Activated T-helper 1 cell treated with anti-CD3 and anti-CD28 coated beads, Interleukin-12 subunit alpha, Interleukin-12 subunit beta, Interleukin-2, Interleukin-4 antibody, amounts not matched to agents 30 ng/mL and 10 ng/mL and 1 ng/mL, durations not matched to agents 14 hours and 24 hours and 36 hours (primary cell): ENCODE data around the gene DNM3. TPM values are rescaled to one million over a fixed set of nuclear protein-coding genes. Genes with fewer than 3 reads are reported as not detected.

ENCODE experiments used
- DNase-seq: peaks from one replicate; pipeline ENCODE4 v3.0.0; 2021; ENCODE audit warnings: low spot score
- H3K27ac Mint-ChIP-seq: one replicate; pipeline ENCODE4 v1.8.0; 2021; ENCODE audit warnings: mild to moderate bottlenecking, mixed read lengths
- H3K27me3 Mint-ChIP-seq: one replicate; pipeline ENCODE4 v1.8.0; 2022; ENCODE audit warnings: mild to moderate bottlenecking, moderate library complexity, mixed read lengths; ENCODE audit not compliant: insufficient read depth
- H3K36me3 Mint-ChIP-seq: one replicate; pipeline ENCODE4 v1.8.0; 2021; ENCODE audit warnings: low read depth, mixed read lengths
- H3K4me1 Mint-ChIP-seq: one replicate; pipeline ENCODE4 v1.8.0; 2021; ENCODE audit warnings: low read depth, mixed read lengths
- H3K4me3 Mint-ChIP-seq: one replicate; pipeline ENCODE4 v1.8.0; 2021; ENCODE audit warnings: mild to moderate bottlenecking, moderate library complexity, mixed read lengths
- H3K9me3 Mint-ChIP-seq: one replicate; pipeline ENCODE4 v1.8.0; 2021; ENCODE audit warnings: mixed read lengths
- intact Hi-C: fragments of 100-400 bp; cut with micrococcal nuclease; formaldehyde crosslinking; loops from one replicate; pipeline ENCODE4 v1.15.1; 2024
- total RNA-seq: library from RNA; stranded (reverse); gene quantifications from 2 replicates; pipeline ENCODE4 v1.2.3, GENCODE V29; 2022

The DNM3 gene
- total RNA-seq, 1 donor from 2014 or later = 0.62 TPM

GRCh38 chr1:172251486-172251885 is 410.2 kb downstream of the DNM3 start:
- H3K4me3 Mint-ChIP-seq = no peak overlapping the region
- H3K27ac Mint-ChIP-seq = no peak overlapping the region
- peaks cover 5% of the 10 kb centered on the region for H3K27me3 Mint-ChIP-seq
- H3K4me1 Mint-ChIP-seq = peaks cover 21% of the 10 kb centered on the region
- intact Hi-C loops = no loop called here
- DNase-seq = no peak
- peaks cover 19% of the 10 kb centered on the region for H3K9me3 Mint-ChIP-seq
- H3K36me3 Mint-ChIP-seq = peaks cover 10% of the 10 kb centered on the region

- Mint-ChIP-seq H3K4me1 (peaks cover 21% of the 10 kb centered on the region), H3K36me3 (peaks cover 9% of the 10 kb centered on the region), H3K27ac (no peak overlapping the region), H3K4me3 (no peak overlapping the region), H3K9me3 (peaks cover 24% of the 10 kb centered on the region), H3K27me3 (peaks cover 5% of the 10 kb centered on the region)
- DNase-seq = no peak
- intact Hi-C loops = no loop called here
Measured at GRCh38 chr1:172252321-172252720, 411.0 kb downstream of the DNM3 start.

GRCh38 chr1:172252958-172253357 is 411.7 kb downstream of the DNM3 start:
- Mint-ChIP-seq H3K9me3 (peaks cover 27% of the 10 kb centered on the region), H3K27me3 (peaks cover 5% of the 10 kb centered on the region), H3K4me3 (no peak overlapping the region), H3K27ac (no peak overlapping the region), H3K4me1 (peaks cover 21% of the 10 kb centered on the region), H3K36me3 (peaks cover 9% of the 10 kb centered on the region)
- no peak for DNase-seq
- intact Hi-C loops = no loop called here

GRCh38 chr1:172254521-172255222 is 413.4 kb downstream of the DNM3 start:
- Mint-ChIP-seq H3K9me3 (peaks cover 40% of the 10 kb centered on the region), H3K4me1 (peaks cover 28% of the 10 kb centered on the region), H3K27me3 (peaks cover 3% of the 10 kb centered on the region), H3K36me3 (peaks cover 9% of the 10 kb centered on the region), H3K4me3 (peak overlapping the region; percentile 15), H3K27ac (peak overlapping the region; percentile 86)
- intact Hi-C loops = loop anchor here (1.0 kb wide), 2 partner anchors 12 to 16 kb away; no protein-coding TSS in a partner anchor
- DNase-seq = no peak

GRCh38 chr1:172255223-172255560 is 413.9 kb downstream of the DNM3 start:
- H3K4me1 Mint-ChIP-seq = peaks cover 31% of the 10 kb centered on the region
- peak overlapping the region; percentile 86 for H3K27ac Mint-ChIP-seq
- peaks cover 43% of the 10 kb centered on the region for H3K9me3 Mint-ChIP-seq
- H3K4me3 Mint-ChIP-seq = peak overlapping the region; percentile 15
- intact Hi-C loops = loop anchor here (1.0 kb wide), 2 partner anchors 11 to 15 kb away; no protein-coding TSS in a partner anchor
- peaks cover 3% of the 10 kb centered on the region for H3K27me3 Mint-ChIP-seq
- DNase-seq = no peak
- H3K36me3 Mint-ChIP-seq = peaks cover 13% of the 10 kb centered on the region

- Mint-ChIP-seq H3K4me3 (no peak overlapping the region), H3K4me1 (peaks cover 41% of the 10 kb centered on the region), H3K27me3 (no peaks in the 10 kb centered on the region), H3K9me3 (peaks cover 30% of the 10 kb centered on the region), H3K36me3 (peaks cover 4% of the 10 kb centered on the region), H3K27ac (peak overlapping the region; percentile 14)
- intact Hi-C loops = loop anchor here (1.0 kb wide), 4 partner anchors 8 to 92 kb away; no protein-coding TSS in a partner anchor
- DNase-seq = no peak
Measured at GRCh38 chr1:172265905-172266304, 424.6 kb downstream of the DNM3 start.

GRCh38 chr1:172266528-172267174 is 425.4 kb downstream of the DNM3 start:
- intact Hi-C loops = loop anchor here (1.0 kb wide), 4 partner anchors 8 to 92 kb away; no protein-coding TSS in a partner anchor
- no peak for DNase-seq
- Mint-ChIP-seq H3K36me3 (no peaks in the 10 kb centered on the region), H3K27me3 (no peaks in the 10 kb centered on the region), H3K9me3 (peaks cover 23% of the 10 kb centered on the region), H3K4me1 (peaks cover 47% of the 10 kb centered on the region), H3K4me3 (no peak overlapping the region), H3K27ac (peak overlapping the region; percentile 49)

GRCh38 chr1:172268237-172268636 is 426.9 kb downstream of the DNM3 start:
- H3K4me1 Mint-ChIP-seq = peaks cover 51% of the 10 kb centered on the region
- peaks cover 13% of the 10 kb centered on the region for H3K9me3 Mint-ChIP-seq
- no peak overlapping the region for H3K4me3 Mint-ChIP-seq
- H3K27ac Mint-ChIP-seq = no peak overlapping the region
- H3K27me3 Mint-ChIP-seq = no peaks in the 10 kb centered on the region
- intact Hi-C loops = no loop called here
- H3K36me3 Mint-ChIP-seq = no peaks in the 10 kb centered on the region
- DNase-seq = no peak

- Mint-ChIP-seq H3K27ac (no peak overlapping the region), H3K36me3 (peaks cover under 1% of the 10 kb centered on the region), H3K4me1 (peaks cover 59% of the 10 kb centered on the region), H3K4me3 (no peak overlapping the region), H3K9me3 (peaks cover 6% of the 10 kb centered on the region), H3K27me3 (no peaks in the 10 kb centered on the region)
- intact Hi-C loops = no loop called here
- no peak for DNase-seq
Measured at GRCh38 chr1:172269084-172269483, 427.8 kb downstream of the DNM3 start.

- H3K9me3 Mint-ChIP-seq = peaks cover under 1% of the 10 kb centered on the region
- peaks cover 64% of the 10 kb centered on the region for H3K4me1 Mint-ChIP-seq
- peak overlapping the region; percentile 82 for H3K27ac Mint-ChIP-seq
- peaks cover 1% of the 10 kb centered on the region for H3K36me3 Mint-ChIP-seq
- intact Hi-C loops = loop anchor here (1.0 to 10.0 kb wide), 13 partner anchors 14 to 1888 kb away; partner anchors contain the start of genes FASLG, RABGAP1L and SUCO
- no peak for DNase-seq
- H3K4me3 Mint-ChIP-seq = peak overlapping the region; percentile 43
- H3K27me3 Mint-ChIP-seq = no peaks in the 10 kb centered on the region
Measured at GRCh38 chr1:172269644-172270043, 428.3 kb downstream of the DNM3 start.

GRCh38 chr1:172270605-172271004 is 429.3 kb downstream of the DNM3 start:
- intact Hi-C loops = loop anchor here (1.0 to 10.0 kb wide), 14 partner anchors 15 to 1887 kb away; partner anchors contain the start of genes FASLG, RABGAP1L and SUCO
- Mint-ChIP-seq H3K9me3 (no peaks in the 10 kb centered on the region), H3K27ac (peak overlapping the region; percentile 85), H3K27me3 (no peaks in the 10 kb centered on the region), H3K36me3 (peaks cover 1% of the 10 kb centered on the region), H3K4me1 (peaks cover 60% of the 10 kb centered on the region), H3K4me3 (peak overlapping the region; percentile 5)
- DNase-seq = no peak

- H3K4me3 Mint-ChIP-seq = no peak overlapping the region
- H3K27ac Mint-ChIP-seq = no peak overlapping the region
- H3K27me3 Mint-ChIP-seq = no peaks in the 10 kb centered on the region
- H3K4me1 Mint-ChIP-seq = peaks cover 47% of the 10 kb centered on the region
- no peak for DNase-seq
- H3K36me3 Mint-ChIP-seq = peaks cover 1% of the 10 kb centered on the region
- intact Hi-C loops = loop anchor here (2.0 to 10.0 kb wide), 8 partner anchors 140 to 1885 kb away; partner anchors contain the start of genes FASLG, RABGAP1L and SUCO
- H3K9me3 Mint-ChIP-seq = no peaks in the 10 kb centered on the region
Measured at GRCh38 chr1:172272087-172272486, 430.8 kb downstream of the DNM3 start.
